Hepatocyte (in vitro differentiated cells): ENCODE data around the gene SHC4. TPM values are rescaled to one million over a fixed set of nuclear protein-coding genes. Genes with fewer than 3 reads are reported as not detected.

Experiments
- DNase-seq: peaks from one replicate; pipeline ENCODE4 v3.0.0-alpha.2; 2016; ENCODE audit warnings: low spot score
- H2AFZ ChIP-seq: fragments of 200-600 bp; sonication (generic); 2 replicates; pipeline ENCODE4 v1.6.0; 2016; ENCODE audit warnings: antibody characterized with exemption, mild to moderate bottlenecking
- H3K27ac ChIP-seq: fragments of 200-600 bp; sonication (generic); 2 replicates; pipeline ENCODE4 v1.5.1; 2016; ENCODE audit warnings: mild to moderate bottlenecking
- H3K27me3 ChIP-seq: fragments of 200-600 bp; sonication (generic); 2 replicates; pipeline ENCODE4 v1.6.1; 2016
- H3K36me3 ChIP-seq: fragments of 200-600 bp; sonication (generic); replicated peaks from 2 replicates; pipeline ENCODE4 v1.5.1; 2016; ENCODE audit warnings: low read depth; ENCODE audit not compliant: insufficient read depth
- H3K4me1 ChIP-seq: fragments of 200-600 bp; sonication (generic); 2 replicates; pipeline ENCODE4 v1.5.1; 2016; ENCODE audit warnings: mild to moderate bottlenecking, moderate library complexity; ENCODE audit not compliant: insufficient read depth
- H3K4me2 ChIP-seq: fragments of 200-600 bp; sonication (generic); 2 replicates; pipeline ENCODE4 v1.6.0; 2016
- H3K4me3 ChIP-seq: fragments of 200-600 bp; sonication (generic); 2 replicates; pipeline ENCODE4 v1.5.1; 2016; ENCODE audit warnings: mild to moderate bottlenecking
- H3K79me2 ChIP-seq: fragments of 200-600 bp; sonication (generic); 2 replicates; pipeline ENCODE4 v1.6.0; 2017; ENCODE audit warnings: mild to moderate bottlenecking
- H3K9me2 ChIP-seq: fragments of 200-600 bp; sonication (generic); replicated peaks from 2 replicates; pipeline ENCODE4 v1.6.0; 2017; ENCODE audit warnings: mild to moderate bottlenecking; ENCODE audit not compliant: insufficient read depth
- H3K9me3 ChIP-seq: fragments of 200-600 bp; sonication (generic); 2 replicates; pipeline ENCODE4 v1.5.1; 2016; ENCODE audit warnings: low read depth, mild to moderate bottlenecking
- H4K20me1 ChIP-seq: fragments of 200-600 bp; sonication (generic); 2 replicates; pipeline ENCODE4 v1.6.0; 2016; ENCODE audit warnings: mild to moderate bottlenecking; ENCODE audit not compliant: insufficient read depth, poor library complexity, severe bottlenecking
- EZH2 ChIP-seq: fragments of 200-600 bp; sonication (generic); IDR thresholded peaks from 2 replicates; pipeline ENCODE4 v1.6.1; 2016; ENCODE audit warnings: antibody characterized with exemption, mild to moderate bottlenecking, borderline replicate concordance
- EZH2phosphoT487 ChIP-seq: fragments of 200-600 bp; sonication (generic); IDR thresholded peaks from one replicate; pipeline ENCODE4 v1.6.1; 2018; ENCODE audit warnings: antibody characterized with exemption, mild to moderate bottlenecking, low read depth, moderate library complexity; ENCODE audit not compliant: unreplicated experiment, severe bottlenecking
- WGBS: methylation state at CpG from one replicate; pipeline ENCODE4 v1.1.6; 2016; ENCODE audit warnings: low lambda C conversion rate; ENCODE audit errors: missing lambda C conversion rate; 5-methylcytosine and 5-hydroxymethylcytosine counted together
- polyA plus RNA-seq: library from polyadenylated mRNA; unstranded; fragments of >200 nt; fragmentation: Nextera tagmentation; extraction: Ambion mirVana; gene quantifications from 2 replicates; pipeline ENCODE4 v1.2.1, GENCODE V29; 2016
- total RNA-seq: library from RNA; depleted of rRNA; stranded (reverse); fragments of >200 nt; gene quantifications from 2 replicates; pipeline ENCODE4 v1.2.3, GENCODE V29; 2014
- TF ChIP-seq, protein P1 (sequence below): fragments of 200-600 bp; sonication (generic); IDR thresholded peaks from 2 replicates; pipeline ENCODE4 v1.5.1; 2016; ENCODE audit warnings: antibody characterized with exemption, mild to moderate bottlenecking; ENCODE audit not compliant: poor library complexity

The SHC4 gene
- total and polyA plus RNA-seq, 2 experiments from 2014 or later, result 0.75 to 1.00 TPM

DNA sequence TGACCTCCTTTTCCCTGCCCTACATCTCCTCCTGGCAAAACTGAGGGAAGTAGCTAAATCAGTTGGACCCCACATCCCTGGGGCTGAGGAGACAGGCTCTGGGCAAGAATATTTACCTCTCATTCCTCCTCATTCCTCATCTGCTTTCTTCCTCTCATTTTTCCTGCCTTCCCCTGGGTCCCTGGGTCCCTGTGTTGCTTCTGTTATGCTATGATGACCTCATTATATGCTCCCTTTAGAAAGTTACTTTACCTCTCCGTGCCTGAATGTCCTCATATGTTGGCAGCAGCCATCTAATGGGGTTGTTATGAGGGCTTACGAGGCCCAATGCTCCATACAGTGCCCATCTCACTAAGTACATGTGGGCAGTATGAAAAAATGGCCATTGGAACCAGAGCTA, 1.2 kb upstream of the SHC4 start:
- no peaks in the 10 kb centered on the region for H4K20me1 ChIP-seq
- H3K36me3 ChIP-seq, result no peaks in the 10 kb centered on the region
- WGBS, result 81% methylated on average over 2 of the region's 2 CpGs
- H2AFZ ChIP-seq, result no peak overlapping the region
- H3K4me1 ChIP-seq, result no peaks in the 10 kb centered on the region
- no peaks in the 10 kb centered on the region for H3K79me2 ChIP-seq
- no peak overlapping the region for H3K4me3 ChIP-seq
- no peak overlapping the region for H3K4me2 ChIP-seq
- no peaks in the 10 kb centered on the region for H3K9me2 ChIP-seq
- H3K27me3 ChIP-seq, result peaks cover 9% of the 10 kb centered on the region
- no peaks in the 10 kb centered on the region for H3K9me3 ChIP-seq
- TF ChIP-seq, protein P1, sequence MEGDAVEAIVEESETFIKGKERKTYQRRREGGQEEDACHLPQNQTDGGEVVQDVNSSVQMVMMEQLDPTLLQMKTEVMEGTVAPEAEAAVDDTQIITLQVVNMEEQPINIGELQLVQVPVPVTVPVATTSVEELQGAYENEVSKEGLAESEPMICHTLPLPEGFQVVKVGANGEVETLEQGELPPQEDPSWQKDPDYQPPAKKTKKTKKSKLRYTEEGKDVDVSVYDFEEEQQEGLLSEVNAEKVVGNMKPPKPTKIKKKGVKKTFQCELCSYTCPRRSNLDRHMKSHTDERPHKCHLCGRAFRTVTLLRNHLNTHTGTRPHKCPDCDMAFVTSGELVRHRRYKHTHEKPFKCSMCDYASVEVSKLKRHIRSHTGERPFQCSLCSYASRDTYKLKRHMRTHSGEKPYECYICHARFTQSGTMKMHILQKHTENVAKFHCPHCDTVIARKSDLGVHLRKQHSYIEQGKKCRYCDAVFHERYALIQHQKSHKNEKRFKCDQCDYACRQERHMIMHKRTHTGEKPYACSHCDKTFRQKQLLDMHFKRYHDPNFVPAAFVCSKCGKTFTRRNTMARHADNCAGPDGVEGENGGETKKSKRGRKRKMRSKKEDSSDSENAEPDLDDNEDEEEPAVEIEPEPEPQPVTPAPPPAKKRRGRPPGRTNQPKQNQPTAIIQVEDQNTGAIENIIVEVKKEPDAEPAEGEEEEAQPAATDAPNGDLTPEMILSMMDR, result no peak
- TF ChIP-seq EZH2phosphoT487, result no peak
- TF ChIP-seq EZH2, result no peak
- no peak overlapping the region for H3K27ac ChIP-seq
- DNase-seq, result no peak

DNA sequence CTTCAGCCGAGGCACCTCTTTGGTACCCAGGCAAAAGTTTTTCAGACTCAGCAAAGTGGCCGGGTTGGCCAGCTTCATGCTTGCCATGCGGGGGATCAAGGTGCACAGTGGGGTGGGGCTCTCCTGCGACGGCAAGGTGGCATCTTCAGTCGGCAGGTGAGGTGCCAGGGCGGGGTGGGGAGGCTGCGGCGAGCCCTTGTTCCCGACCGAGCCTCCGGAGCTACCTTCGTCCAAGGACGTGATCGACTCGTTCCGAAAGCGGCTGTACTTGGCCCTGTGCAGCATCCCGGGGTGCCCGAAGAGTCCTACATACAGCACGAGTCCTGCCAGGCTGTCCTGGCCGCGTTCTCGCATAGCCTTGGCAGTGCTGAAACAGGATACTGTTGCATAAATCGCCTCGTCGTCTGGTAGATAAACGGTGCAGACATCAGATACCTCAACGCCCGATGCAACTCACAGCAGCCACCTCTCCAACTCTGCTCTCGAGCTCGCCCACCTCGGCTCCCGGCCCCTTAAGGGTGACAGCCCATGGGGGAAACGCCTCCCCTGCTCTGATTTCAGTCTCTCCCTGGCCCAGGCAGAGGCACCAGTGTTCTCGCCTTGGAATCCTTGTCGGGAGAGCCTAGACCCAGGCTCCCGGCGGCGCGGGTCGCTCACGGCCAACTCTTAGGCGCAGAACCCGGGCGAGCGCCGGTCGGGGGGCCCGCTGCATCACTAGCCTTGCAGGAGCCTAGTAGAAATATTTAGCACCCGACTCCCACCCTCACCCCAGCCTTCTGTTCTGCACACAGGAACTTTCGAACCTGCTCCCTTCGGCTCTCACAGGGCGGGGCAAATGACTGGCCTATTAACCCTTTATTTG, 826 bp downstream of the SHC4 start:
- TF ChIP-seq EZH2phosphoT487 (no peak), EZH2 (peak; percentile 24)
- TF ChIP-seq, protein P1, result no peak
- 8% methylated on average over 51 of the region's 54 CpGs for WGBS
- Histone ChIP-seq H3K9me3 (no peaks in the 10 kb centered on the region), H4K20me1 (no peaks in the 10 kb centered on the region), H3K36me3 (no peaks in the 10 kb centered on the region), H3K27ac (peak overlapping the region; percentile 23), H3K4me2 (peak overlapping the region; percentile 89), H3K4me3 (peak overlapping the region; percentile 55), H3K27me3 (peaks cover 15% of the 10 kb centered on the region), H3K79me2 (no peaks in the 10 kb centered on the region), H3K4me1 (no peaks in the 10 kb centered on the region), H2AFZ (peak overlapping the region; percentile 66), H3K9me2 (no peaks in the 10 kb centered on the region)
- DNase-seq, result peak; percentile 54

DNA sequence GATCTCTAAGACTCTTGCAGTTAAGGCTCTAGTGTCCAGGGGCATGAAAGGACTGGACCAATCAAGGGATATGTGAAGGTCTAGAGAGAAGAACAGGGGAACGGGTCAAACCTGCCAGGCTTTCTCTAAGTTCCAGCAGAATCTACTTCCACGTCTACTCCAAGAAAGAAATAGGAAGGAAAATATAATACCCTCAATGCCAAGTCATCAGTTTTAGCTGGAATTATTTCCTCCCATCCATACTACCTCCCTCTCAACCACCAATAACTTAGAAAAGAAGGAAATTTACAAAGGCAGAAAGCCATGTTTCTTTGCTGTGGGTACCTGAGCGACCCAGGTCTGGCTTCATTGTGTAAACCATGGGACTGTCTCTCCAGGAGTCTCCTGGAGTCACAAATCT, 7.8 kb downstream of the SHC4 start:
- no peak overlapping the region for H3K4me3 ChIP-seq
- H3K79me2 ChIP-seq, result no peaks in the 10 kb centered on the region
- no peaks in the 10 kb centered on the region for H4K20me1 ChIP-seq
- H3K9me2 ChIP-seq, result no peaks in the 10 kb centered on the region
- H3K4me1 ChIP-seq, result no peaks in the 10 kb centered on the region
- H3K27me3 ChIP-seq, result peaks cover 6% of the 10 kb centered on the region
- TF ChIP-seq, protein P1, result no peak
- no peak for TF ChIP-seq EZH2phosphoT487
- TF ChIP-seq EZH2, result no peak
- H3K9me3 ChIP-seq, result no peaks in the 10 kb centered on the region
- DNase-seq, result no peak
- WGBS, result 84% methylated on average over 3 of the region's 3 CpGs
- no peaks in the 10 kb centered on the region for H3K36me3 ChIP-seq
- H3K27ac ChIP-seq, result no peak overlapping the region
- no peak overlapping the region for H3K4me2 ChIP-seq
- H2AFZ ChIP-seq, result no peak overlapping the region
